GM19238 (cell line): ENCODE data around the gene FAM177B.
"Not testable (repeated sequence)": the region's sequence is repeated elsewhere in the genome, so short reads cannot be mapped to it uniquely, and the experiment has no call there.

Experiments used
- DNase-seq: peaks from one replicate; pipeline ENCODE4 v3.0.0; 2011; ENCODE audit warnings: low spot score; ENCODE audit not compliant: insufficient read length

FAM177B gene

GRCh38 chr1:222739929-222740328 lies 2.9 kb downstream of the FAM177B start:
- no peak for DNase-seq

GRCh38 chr1:222741630-222742457 lies 4.8 kb downstream of the FAM177B start:
- not testable (repeated sequence) for DNase-seq

- DNase-seq, result no peak
Observed at GRCh38 chr1:222749927-222750326, 12.9 kb downstream of the FAM177B start.

GRCh38 chr1:222750651-222751050 lies 13.6 kb downstream of the FAM177B start:
- no peak for DNase-seq

- no peak for DNase-seq
Observed at GRCh38 chr1:222751255-222751654, 14.3 kb downstream of the FAM177B start.

GRCh38 chr1:222754366-222755139 lies 17.6 kb downstream of the FAM177B start:
- DNase-seq, result no peak

GRCh38 chr1:222757646-222758268 lies 20.8 kb downstream of the FAM177B start:
- no peak for DNase-seq

GRCh38 chr1:222759451-222760035 lies 22.5 kb downstream of the FAM177B start:
- no peak for DNase-seq

GRCh38 chr1:222761083-222761482 lies 24.1 kb downstream of the FAM177B start:
- DNase-seq, result no peak

GRCh38 chr1:222762178-222762577 lies 25.2 kb downstream of the FAM177B start:
- not testable (repeated sequence) for DNase-seq

- DNase-seq, result no peak
Observed at GRCh38 chr1:222767152-222767571, 30.2 kb downstream of the FAM177B start.

GRCh38 chr1:222768592-222768991 lies 31.6 kb downstream of the FAM177B start:
- no peak for DNase-seq

- no peak for DNase-seq
Observed at GRCh38 chr1:222769181-222769580, 32.2 kb downstream of the FAM177B start.

GRCh38 chr1:222769971-222770620 lies 33.1 kb downstream of the FAM177B start:
- DNase-seq, result no peak

- no peak for DNase-seq
Observed at GRCh38 chr1:222772996-222773379, 36.0 kb downstream of the FAM177B start.

GRCh38 chr1:222777463-222777862 lies 40.5 kb downstream of the FAM177B start:
- no peak for DNase-seq

- no peak for DNase-seq
Observed at GRCh38 chr1:222777977-222778376, 41.0 kb downstream of the FAM177B start.

- no peak for DNase-seq
Observed at GRCh38 chr1:222781251-222781650, 44.2 kb downstream of the FAM177B start.

- no peak for DNase-seq
Observed at GRCh38 chr1:222783051-222783450, 46.0 kb downstream of the FAM177B start.

- DNase-seq, result no peak
Observed at GRCh38 chr1:222784371-222784770, 47.4 kb downstream of the FAM177B start.

GRCh38 chr1:222784916-222785315 lies 47.9 kb downstream of the FAM177B start:
- no peak for DNase-seq
